Stimulated activated memory B cell treated with anti-CD40 and anti-IgM and Interleukin-4, amounts not matched to agents 10 μg/mL and 1 μg/mL and 100 μg/mL, for 72 hours (primary cell): ENCODE results near the gene RBP7.
A peak's percentile ranks its signal among the peaks of the same experiment; 100 is the strongest.
"Not testable (repeated sequence)": the region's sequence is repeated elsewhere in the genome, so short reads cannot be mapped to it uniquely, and the experiment has no call there.

Experiments used
- ATAC-seq: fragments of 150-1000 bp; cut with Tn5 transposase; 2 replicates; pipeline ENCODE4 v1.10.0; 2021
- H3K27ac Mint-ChIP-seq: one replicate; pipeline ENCODE4 v1.8.0; 2022; ENCODE audit warnings: mild to moderate bottlenecking, mixed read lengths
- H3K27me3 Mint-ChIP-seq: one replicate; pipeline ENCODE4 v1.8.0; 2022; ENCODE audit warnings: mixed read lengths
- H3K36me3 Mint-ChIP-seq: one replicate; pipeline ENCODE4 v1.8.0; 2022; ENCODE audit warnings: mixed read lengths
- H3K4me1 Mint-ChIP-seq: one replicate; pipeline ENCODE4 v1.8.0; 2022; ENCODE audit warnings: mixed read lengths
- H3K4me3 Mint-ChIP-seq: one replicate; pipeline ENCODE4 v1.8.0; 2022; ENCODE audit warnings: mild to moderate bottlenecking, moderate library complexity, mixed read lengths
- H3K9me3 Mint-ChIP-seq: one replicate; pipeline ENCODE4 v1.8.0; 2022; ENCODE audit warnings: mixed read lengths

The RBP7 gene

DNA sequence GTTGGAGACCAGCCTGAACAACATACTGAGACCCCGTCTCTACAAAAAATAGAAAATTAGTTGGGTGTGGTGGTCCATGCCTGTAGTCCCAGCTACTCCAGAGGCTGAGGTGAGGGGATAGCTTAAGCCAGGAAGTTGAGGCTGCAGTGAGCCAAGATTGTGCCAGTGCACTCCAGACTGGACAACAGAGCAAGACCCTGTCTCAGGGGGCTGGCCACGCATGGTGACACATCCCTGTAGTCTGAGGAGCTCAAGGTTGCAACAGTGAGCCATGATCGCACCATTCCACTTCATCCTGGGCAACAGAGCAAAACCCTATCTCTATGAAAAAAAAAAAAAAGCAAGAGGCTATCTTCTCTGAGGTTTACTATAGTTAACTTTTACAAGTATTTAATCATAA is 23.1 kb downstream of the RBP7 start:
- H3K4me1 Mint-ChIP-seq: peaks cover 7% of the 10 kb centered on the region
- no peaks in the 10 kb centered on the region for H3K27me3 Mint-ChIP-seq
- H3K36me3 Mint-ChIP-seq: no peaks in the 10 kb centered on the region
- H3K9me3 Mint-ChIP-seq: no peaks in the 10 kb centered on the region
- no peak overlapping the region for H3K4me3 Mint-ChIP-seq
- ATAC-seq: no peak
- H3K27ac Mint-ChIP-seq: no peak overlapping the region

DNA sequence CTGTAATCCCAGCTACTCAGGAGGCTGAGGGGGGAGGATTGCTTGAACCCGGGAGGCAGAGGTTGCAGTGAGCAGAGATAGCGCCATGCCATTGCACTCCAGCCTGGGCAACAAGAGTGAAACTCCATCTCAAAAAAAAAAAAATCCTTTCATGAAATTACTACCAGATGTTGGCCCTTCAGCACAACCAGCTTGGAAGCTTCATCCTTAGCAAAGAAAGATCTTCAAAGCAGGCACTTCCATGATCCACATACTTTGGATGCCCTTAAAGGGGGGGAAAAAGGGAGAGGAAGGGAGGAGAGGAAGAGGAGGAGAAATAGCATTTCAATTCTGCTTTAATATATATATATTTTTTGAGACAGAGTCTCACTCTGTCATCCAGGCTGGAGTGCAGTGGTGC is 23.6 kb downstream of the RBP7 start:
- not testable (repeated sequence) for H3K36me3 Mint-ChIP-seq, H3K27ac Mint-ChIP-seq, H3K4me3 Mint-ChIP-seq, H3K4me1 Mint-ChIP-seq, H3K27me3 Mint-ChIP-seq, H3K9me3 Mint-ChIP-seq, ATAC-seq

DNA sequence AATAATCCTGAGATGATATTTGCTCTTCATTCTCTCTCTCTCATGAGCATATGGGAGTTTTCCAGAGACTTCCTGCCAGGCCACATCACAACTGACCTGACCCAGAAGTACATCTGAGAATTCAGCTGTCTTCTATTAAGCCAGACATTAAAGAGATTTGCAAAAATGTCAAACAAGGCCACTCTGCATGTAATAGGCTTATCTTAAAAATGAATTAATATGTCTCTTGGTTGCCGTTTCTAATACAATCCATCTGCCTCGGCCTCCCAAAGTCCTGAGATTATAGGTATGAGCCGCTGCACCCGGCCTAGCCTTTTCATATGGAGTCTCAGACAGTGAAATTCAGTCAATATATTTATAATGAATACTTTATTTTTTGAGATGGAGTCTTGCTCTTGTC is 25.0 kb downstream of the RBP7 start:
- not testable (repeated sequence) for H3K36me3 Mint-ChIP-seq, ATAC-seq, H3K27me3 Mint-ChIP-seq, H3K9me3 Mint-ChIP-seq, H3K27ac Mint-ChIP-seq, H3K4me1 Mint-ChIP-seq, H3K4me3 Mint-ChIP-seq

DNA sequence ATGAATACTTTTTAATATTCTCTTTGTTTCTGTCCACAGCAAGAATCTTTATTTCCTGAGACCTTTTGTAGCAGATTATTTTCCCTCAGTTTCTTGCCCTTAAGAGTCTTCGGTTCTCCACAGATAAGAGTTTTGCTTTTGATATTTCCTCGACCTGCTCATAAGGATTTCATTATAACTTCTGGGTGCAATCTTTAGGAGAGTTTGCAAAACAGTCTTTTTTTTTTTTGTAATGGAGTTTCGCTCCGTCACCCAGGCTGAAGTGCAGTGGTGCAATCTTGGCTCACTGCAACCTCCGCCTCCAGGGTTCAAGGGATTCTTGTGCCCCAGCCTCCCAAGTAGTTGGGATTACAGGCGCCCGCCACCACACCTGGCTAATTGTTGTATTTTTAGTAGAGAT is 25.6 kb downstream of the RBP7 start:
- no peak overlapping the region for H3K27ac Mint-ChIP-seq
- peaks cover 7% of the 10 kb centered on the region for H3K4me1 Mint-ChIP-seq
- no peaks in the 10 kb centered on the region for H3K9me3 Mint-ChIP-seq
- H3K36me3 Mint-ChIP-seq: no peaks in the 10 kb centered on the region
- no peaks in the 10 kb centered on the region for H3K27me3 Mint-ChIP-seq
- ATAC-seq: no peak
- H3K4me3 Mint-ChIP-seq: no peak overlapping the region

DNA sequence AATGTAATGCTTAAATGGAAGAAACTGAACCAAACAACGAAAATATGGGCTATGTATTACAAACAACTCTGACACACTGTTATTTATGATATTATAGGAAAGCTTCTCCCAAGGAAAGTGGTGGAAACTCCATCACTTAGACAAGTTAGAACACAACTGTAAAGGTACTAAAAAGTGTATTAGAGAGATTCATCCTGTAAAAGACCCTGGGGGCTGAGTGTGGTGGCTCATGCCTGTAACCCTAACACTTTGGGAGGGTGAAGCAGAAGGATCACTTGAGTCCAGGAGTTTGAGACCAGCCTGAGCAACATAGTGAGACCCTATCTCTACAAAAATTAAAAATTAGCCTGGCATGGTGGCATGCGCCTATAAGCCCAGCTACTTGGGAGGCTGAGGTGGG is 28.3 kb downstream of the RBP7 start:
- Mint-ChIP-seq H3K4me1 (no peaks in the 10 kb centered on the region), H3K9me3 (no peaks in the 10 kb centered on the region), H3K4me3 (no peak overlapping the region), H3K36me3 (no peaks in the 10 kb centered on the region), H3K27me3 (no peaks in the 10 kb centered on the region), H3K27ac (no peak overlapping the region)
- ATAC-seq: no peak

DNA sequence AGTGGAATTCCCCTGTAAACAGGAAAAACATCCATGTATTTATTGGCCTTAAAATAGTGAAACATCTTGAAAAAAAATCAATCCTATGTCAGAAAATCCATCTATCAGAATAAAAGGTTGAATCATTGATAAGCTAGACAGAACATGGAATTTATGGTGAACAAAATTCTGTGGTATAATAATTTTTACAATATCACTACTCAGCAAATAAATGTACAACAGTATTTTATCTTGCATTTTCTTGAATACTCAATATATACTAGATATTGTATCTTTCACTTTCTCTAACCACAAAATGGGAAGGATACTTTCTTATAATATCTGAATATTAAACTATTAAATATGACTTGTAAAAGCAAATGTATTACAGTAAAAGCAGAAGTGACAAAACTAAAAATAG is 30.0 kb downstream of the RBP7 start:
- Mint-ChIP-seq H3K27me3 (no peaks in the 10 kb centered on the region), H3K36me3 (no peaks in the 10 kb centered on the region), H3K27ac (no peak overlapping the region), H3K4me1 (peaks cover 2% of the 10 kb centered on the region), H3K9me3 (no peaks in the 10 kb centered on the region), H3K4me3 (no peak overlapping the region)
- no peak for ATAC-seq

DNA sequence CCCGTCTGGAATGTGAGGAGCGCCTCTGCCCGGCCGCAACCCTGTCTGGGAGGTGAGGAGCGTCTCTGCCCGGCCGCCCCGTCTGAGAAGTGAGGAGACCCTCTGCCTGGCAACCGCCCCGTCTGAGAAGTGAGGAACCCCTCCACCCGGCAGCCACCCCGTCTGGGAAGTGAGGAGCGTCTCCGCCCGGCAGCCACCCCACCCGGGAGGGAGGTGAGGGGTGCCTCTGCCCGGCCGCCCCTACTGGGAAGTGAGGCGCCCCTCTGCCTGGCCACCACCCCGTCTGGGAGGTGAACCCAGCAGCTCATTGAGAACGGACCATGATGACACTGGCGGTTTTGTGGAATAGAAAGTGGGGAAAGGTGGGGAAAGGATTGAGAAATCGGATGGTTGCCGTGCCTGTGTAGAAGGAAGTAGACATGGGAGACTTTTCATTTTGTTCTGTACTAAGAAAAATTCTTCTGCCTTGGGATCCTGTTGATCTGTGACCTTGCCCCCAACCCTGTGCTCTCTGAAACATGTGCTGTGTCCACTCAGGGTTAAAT is 32.0 kb downstream of the RBP7 start:
- not testable (repeated sequence) for H3K36me3 Mint-ChIP-seq, H3K4me3 Mint-ChIP-seq, H3K27ac Mint-ChIP-seq, H3K27me3 Mint-ChIP-seq, ATAC-seq, H3K9me3 Mint-ChIP-seq
- H3K4me1 Mint-ChIP-seq: peaks cover 19% of the 10 kb centered on the region

DNA sequence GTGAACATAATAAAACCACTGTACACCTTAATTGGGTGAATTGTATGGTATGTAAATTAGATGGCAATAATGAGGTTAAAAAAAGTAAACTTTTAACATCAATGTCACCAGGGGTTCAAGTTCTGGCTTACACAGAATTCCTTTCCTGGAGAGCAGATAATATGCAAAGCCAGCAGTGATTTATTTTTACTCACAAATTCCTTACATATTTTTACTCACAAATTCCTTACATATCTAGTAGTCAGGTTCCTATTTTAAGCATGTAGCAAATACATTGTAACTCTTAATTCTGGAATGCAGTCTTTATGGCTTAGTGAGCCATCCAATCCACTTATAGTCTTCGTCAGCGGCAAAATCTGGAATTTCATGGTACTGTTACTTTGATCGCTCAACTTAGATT is 34.4 kb downstream of the RBP7 start:
- Mint-ChIP-seq H3K36me3 (no peaks in the 10 kb centered on the region), H3K27ac (no peak overlapping the region), H3K9me3 (no peaks in the 10 kb centered on the region), H3K4me1 (peaks cover 34% of the 10 kb centered on the region), H3K27me3 (no peaks in the 10 kb centered on the region), H3K4me3 (no peak overlapping the region)
- no peak for ATAC-seq

DNA sequence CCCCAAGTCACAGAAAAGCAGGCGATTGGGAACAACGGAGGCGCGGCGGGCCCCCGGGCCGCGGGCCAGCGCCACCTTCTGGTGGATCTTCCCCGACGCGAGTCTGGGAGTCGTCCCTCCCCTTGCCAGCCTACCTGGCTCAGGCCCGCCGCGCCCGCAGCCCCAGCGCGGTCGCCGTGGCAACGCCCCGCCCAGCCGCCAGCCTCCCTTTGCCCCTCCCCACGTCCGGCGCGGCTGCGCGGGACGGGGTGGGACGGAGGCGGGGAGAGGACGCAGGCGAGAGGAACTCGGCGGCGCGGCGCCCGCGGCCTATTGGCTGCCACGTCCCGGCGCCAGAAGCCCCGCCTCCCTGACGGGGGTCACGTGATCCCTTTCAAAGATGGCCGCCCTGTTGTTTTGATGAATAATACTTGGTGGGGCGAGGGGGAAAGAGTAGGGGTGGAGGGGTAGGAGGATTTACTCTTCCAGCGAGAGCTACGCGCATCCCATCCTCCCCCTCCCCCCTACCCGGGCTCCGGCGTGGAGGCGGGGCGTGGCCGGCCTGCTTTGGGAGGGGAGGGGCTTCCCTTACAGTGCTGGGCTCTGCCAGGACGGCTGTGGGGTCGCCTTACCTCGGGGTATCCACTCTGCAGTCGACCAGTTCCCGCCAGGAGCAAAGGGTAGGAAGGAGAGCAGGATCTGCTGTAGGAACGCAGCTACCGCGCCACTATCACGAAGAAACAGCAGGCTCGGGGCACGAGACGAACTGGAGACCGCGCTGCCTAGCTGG is 35.7 kb downstream of the RBP7 start, which contains the start of gene UBE4B:
TSS of gene UBE4B (plus strand) at position 369 of the 769 bp plus-strand sequence. CDS start 713 bp downstream, outside the sequence.
- Mint-ChIP-seq H3K4me1 (peaks cover 34% of the 10 kb centered on the region), H3K4me3 (peak within 1 kb of the TSS; percentile 99), H3K27ac (peak within 1 kb of the TSS; percentile 97), H3K36me3 (no peaks in the 10 kb centered on the region), H3K27me3 (no peaks in the 10 kb centered on the region), H3K9me3 (no peaks in the 10 kb centered on the region)
- ATAC-seq: peak; percentile 100

DNA sequence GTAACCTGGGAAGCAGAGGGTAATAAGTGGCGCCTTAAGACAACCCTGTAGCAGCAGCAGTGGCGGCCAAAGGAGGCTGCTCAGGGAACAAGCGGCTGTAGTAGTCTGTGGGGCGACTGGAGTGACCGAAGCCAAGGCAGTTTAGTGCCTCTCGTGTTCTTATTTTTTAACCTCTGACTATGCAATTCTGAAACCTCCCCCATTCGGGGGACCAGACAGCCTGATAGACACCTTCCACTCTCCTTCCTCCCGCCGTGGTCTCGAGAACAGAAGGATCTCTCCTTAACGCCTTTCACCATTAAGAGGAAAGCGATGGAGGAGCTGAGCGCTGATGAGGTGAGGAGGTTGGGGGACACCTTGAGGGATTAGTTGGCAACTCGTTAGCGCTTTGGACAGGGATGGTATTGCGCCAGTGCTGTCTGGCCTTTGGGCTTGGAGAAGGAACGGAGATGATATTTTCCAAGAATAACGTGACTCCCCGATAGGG is 36.4 kb downstream of the RBP7 start:
- no peaks in the 10 kb centered on the region for H3K36me3 Mint-ChIP-seq
- no peaks in the 10 kb centered on the region for H3K9me3 Mint-ChIP-seq
- peak overlapping the region; percentile 99 for H3K4me3 Mint-ChIP-seq
- H3K4me1 Mint-ChIP-seq: peaks cover 34% of the 10 kb centered on the region
- H3K27ac Mint-ChIP-seq: peak overlapping the region; percentile 97
- peak; percentile 31 for ATAC-seq
- no peaks in the 10 kb centered on the region for H3K27me3 Mint-ChIP-seq

DNA sequence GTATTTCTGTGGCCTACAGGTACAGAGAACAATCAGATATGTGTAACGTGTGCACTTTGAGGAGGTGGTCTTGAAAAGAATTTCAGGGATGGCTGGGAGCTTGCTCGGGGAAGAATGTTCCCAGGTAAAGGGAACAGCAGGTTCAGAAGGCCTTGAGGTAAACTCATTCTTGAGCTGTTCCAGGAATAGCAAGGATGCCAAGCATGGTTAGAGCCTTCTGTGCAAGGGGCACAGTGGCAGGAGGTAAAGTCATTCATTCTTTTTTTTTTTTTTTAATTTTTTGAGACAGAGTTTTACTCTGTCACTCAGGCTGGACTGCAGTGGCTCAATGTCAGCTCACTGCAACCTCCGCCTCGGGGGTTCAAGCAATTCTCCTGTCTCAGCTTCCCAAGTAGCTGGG is 45.7 kb downstream of the RBP7 start:
- Mint-ChIP-seq H3K9me3 (no peaks in the 10 kb centered on the region), H3K36me3 (peaks cover 44% of the 10 kb centered on the region), H3K4me3 (no peak overlapping the region), H3K4me1 (peaks cover 37% of the 10 kb centered on the region), H3K27ac (no peak overlapping the region), H3K27me3 (no peaks in the 10 kb centered on the region)
- ATAC-seq: no peak

DNA sequence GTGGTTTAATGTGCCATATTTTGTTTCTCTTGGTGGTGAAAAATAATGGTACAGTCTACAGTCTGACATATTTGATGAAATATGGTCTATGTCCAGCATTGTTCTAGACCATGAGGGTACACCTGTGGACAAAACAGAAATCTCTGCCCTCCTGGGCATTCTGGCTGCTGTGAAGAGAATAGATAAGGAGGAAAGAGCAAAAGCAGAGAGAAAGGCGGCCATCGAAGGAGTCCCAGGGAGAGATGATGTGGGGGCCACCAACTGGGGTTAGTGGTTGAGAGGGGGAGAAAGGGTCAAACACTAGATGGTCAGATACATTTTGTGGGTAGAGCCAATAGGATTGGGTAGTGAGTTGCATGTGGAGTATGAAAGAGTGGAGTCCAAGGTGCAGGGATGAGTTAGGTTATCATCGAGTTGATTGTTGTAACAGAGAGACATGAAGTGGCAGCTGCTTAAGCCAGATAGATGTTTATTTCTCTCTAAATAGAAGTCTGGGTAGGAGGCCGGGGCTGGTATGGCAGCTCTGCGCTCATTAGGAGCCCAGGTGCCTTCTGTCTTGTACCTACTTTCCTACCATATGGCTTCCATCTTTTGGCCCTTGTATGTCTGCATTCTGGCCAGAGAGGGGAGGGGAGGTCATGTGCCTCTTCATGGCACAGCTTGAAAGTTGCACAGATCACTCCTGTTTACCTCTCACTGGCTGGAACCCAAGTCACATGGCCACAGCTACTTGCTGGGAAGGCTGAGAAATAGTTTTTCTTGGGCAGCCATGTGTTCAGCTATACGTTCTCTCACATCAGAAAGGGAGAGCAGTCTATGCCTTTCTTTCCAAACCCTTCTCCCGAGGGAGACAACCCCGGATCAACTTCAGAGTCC is 48.7 kb downstream of the RBP7 start:
- Mint-ChIP-seq H3K4me3 (no peak overlapping the region), H3K36me3 (peaks cover 47% of the 10 kb centered on the region), H3K9me3 (no peaks in the 10 kb centered on the region), H3K4me1 (peaks cover 38% of the 10 kb centered on the region), H3K27me3 (no peaks in the 10 kb centered on the region), H3K27ac (no peak overlapping the region)
- ATAC-seq: no peak

DNA sequence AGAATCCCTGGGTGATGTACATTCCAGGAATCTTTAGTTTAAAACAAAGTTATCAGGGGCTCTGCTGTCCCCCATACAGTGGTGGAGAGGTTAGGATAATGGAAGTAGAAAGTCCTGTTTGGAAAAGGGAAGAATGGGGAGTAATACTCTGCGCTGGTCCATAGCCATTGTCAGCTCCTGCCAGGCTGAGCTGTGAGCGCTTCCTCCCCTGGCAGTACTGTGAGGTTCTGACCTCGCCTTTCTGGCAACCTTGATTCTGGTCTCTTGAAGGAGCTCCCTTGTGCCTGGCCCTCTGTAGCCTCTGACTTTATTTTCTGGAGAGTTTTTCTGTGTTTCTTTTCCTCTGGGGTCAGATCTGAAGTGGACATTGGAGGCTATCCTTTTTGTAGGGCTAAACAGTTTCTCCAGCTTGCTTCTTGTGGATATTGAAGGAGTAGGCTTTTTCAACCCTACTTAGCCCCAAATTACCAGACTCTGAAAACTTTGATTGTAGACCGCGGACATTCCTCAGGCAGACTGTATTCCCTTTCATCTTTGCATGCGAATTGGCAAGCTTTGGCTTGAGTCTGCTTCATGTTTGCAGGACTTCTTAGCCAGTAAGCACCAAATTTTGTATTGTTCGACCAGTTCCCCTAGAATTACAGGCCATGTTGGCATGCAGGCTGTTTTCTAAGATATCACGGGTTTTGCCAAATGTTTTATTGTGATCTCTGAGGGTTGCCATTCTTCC is 49.5 kb downstream of the RBP7 start:
- Mint-ChIP-seq H3K9me3 (no peaks in the 10 kb centered on the region), H3K27me3 (no peaks in the 10 kb centered on the region), H3K36me3 (peaks cover 44% of the 10 kb centered on the region), H3K27ac (no peak overlapping the region), H3K4me1 (peaks cover 38% of the 10 kb centered on the region), H3K4me3 (no peak overlapping the region)
- no peak for ATAC-seq

DNA sequence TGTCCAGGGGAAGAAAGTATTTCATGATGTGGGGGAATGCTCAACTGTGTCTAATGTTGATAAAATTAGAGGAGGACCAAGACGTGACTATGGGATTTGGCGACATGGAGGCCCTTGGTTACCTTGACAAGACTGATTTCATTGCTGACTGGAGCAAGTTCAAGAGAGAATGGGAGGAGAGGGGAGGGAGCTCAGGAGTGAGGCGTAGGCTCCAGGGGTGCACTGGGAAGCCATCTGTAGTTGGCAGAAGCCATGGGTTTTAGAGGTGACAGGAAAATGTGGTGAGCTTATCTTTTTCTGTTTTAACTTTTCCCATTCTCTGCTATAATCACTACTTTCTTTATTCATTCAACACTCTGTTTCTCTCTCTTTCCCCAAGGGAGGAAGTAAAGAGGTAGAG is 51.6 kb downstream of the RBP7 start:
- Mint-ChIP-seq H3K36me3 (peaks cover 43% of the 10 kb centered on the region), H3K9me3 (no peaks in the 10 kb centered on the region), H3K4me3 (no peak overlapping the region), H3K27me3 (no peaks in the 10 kb centered on the region), H3K27ac (no peak overlapping the region), H3K4me1 (peaks cover 38% of the 10 kb centered on the region)
- no peak for ATAC-seq

DNA sequence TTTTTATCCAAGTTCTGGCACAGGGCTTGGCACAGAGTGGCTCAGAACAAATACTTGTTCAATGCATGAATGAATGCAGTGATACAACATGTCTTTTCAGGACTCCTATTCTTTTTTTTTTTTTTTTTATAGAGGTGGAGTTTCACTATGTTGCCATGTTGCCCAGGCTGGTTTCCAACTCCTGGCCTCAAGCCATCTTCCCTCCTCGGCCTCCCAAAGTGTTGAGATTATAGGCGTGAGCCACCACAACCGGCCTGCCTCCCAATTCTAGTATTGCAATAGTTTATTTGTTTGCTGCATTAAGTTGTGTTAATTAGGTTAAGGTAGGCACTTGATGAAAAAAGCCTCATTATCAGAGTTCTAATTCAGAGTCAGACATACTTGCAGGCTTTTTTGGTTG is 53.6 kb downstream of the RBP7 start:
- Mint-ChIP-seq H3K9me3 (no peaks in the 10 kb centered on the region), H3K4me1 (peaks cover 23% of the 10 kb centered on the region), H3K36me3 (peaks cover 40% of the 10 kb centered on the region), H3K4me3 (no peak overlapping the region), H3K27me3 (no peaks in the 10 kb centered on the region), H3K27ac (no peak overlapping the region)
- ATAC-seq: no peak
